Measurements from ENCODE around the gene WDR47.
"Not testable (repeated sequence)": the region's sequence is repeated elsewhere in the genome, so short reads cannot be mapped to it uniquely, and the experiment has no call there.

Gene WDR47

DNA sequence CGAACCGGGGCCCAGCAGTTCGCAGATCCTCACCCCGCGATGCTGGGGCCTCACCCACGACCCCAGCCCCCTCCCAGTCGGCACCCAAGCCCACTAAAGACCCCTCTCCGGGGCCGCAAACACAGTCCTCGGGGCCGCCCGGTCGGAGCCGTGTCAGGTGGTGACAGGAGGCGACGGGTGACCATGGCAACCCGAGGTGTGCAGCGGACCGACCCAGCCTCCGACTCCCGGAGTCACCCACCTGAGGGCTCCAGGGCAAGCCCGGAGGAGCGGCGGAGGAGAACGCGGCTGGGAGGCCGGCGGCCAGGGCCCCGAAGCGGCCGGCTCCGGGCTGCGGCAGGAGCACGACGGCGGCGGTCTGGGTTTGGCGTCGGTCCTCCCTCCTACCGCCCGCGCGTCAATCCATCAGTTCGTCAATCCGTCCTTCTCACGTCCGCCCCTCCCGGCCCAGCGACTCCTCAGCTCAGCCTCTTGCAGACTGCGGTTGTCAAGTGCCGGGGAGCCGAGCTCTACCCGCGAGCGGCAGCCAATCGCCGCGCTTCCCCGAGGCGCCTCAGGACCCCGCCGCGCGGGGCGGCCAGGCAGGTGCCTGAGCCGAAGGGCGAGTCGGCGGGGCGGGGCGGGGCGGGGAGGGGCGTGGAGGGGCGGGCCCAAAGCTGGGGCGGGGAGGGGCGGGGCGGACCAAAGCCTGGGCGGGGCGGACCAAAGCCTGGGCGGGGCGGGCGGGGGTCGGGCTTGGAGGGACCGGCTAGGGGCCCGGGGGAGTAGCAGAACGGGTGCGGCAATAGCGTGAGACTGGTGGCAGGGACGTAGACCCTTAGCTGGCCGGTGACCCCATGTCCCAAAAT is at the start of gene WDR47:
WDR47 (minus strand) TSS at position 482 of the 848 bp plus-strand sequence. CDS start 18,590 bp downstream, outside the sequence.
- DNase-seq, result peak; percentile 92

GRCh38 chr1:109091078-109091838 is 49.4 kb upstream of the WDR47 start:
- peak; percentile 41 for DNase-seq

DNA sequence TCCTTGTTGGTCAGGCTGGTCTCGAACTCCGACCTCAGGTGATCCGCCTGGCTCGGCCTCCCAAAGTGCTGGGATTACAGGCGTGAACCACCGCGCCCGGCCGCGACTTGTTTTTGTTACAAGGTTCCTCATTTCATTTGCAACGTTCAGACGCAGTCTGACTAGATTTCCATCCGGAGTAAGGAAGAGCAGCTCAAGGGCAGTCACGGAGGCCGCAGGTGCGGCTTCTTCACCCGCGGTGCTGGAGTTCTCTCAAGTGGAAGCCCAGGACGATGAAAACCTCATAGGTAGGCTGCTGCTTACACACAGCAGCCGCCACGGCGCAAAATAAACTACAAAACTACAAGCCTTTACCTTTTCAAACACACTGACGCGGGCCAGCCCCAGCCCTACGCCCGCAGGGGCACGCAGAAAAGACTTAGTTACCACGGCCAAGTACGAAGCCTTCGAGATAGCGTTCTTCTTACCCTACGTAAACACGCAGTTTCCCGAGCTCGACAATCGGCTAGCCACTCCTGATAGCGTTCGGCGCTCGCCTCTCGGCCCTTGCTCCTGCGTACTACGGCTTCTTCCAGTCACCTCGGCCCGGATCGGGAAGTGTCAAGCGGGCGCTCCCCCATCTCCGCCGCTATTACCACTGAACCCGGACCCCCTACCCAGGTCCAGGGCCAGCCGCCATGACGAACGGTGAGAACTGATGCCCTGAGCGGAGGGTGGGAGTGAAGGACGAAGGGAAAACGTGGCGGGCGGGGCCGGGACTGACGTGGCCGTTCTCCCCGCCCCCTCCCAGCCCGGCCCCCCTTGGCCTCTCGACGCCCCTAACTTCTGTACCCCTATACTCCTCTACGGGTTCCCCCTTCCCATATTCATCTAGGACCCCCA is 48.5 kb upstream of the WDR47 start, which contains the start of gene TMEM167B:
TMEM167B (plus strand) TSS at position 569 of the 882 bp plus-strand sequence; CDS start at position 678, 109 bp downstream.
- peak; percentile 94 for DNase-seq

DNA sequence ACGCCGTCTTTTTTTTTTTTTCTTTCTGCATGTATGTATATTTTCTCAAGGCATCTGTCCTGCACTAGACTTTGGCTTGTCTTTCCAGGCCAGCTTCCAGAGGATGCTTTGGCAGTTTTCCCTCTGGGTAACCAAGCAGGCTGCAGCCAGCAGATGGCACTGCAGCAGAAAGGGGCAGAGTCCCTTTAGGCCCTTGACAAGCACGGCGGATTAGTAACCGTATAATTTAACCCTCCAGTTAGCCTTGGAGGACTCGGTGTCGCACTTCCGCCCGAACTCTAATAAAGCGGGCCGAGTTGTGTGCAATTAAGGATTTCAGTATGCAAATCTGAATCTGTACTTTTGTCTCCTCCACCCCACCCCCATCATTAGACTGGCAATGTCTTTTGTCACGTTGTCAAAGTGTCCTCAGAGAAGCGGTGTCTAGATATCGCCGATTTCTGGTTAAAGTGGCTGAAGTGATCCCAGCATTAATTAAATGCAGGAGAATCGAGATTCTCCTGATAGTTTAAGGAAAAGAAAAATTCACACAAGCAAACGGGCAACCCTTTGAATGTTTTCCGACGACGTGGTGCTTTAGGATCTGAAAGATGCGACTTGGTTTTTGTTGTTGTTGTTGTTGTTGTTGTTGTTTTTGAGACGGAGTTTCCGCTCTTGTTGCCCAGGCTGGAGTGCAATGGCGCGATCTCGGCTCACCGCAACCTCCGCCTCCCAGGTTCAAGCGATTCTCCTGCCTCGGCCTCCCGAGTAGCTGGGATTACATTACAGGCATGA is 47.5 kb upstream of the WDR47 start:
- DNase-seq, result peak; percentile 53

DNA sequence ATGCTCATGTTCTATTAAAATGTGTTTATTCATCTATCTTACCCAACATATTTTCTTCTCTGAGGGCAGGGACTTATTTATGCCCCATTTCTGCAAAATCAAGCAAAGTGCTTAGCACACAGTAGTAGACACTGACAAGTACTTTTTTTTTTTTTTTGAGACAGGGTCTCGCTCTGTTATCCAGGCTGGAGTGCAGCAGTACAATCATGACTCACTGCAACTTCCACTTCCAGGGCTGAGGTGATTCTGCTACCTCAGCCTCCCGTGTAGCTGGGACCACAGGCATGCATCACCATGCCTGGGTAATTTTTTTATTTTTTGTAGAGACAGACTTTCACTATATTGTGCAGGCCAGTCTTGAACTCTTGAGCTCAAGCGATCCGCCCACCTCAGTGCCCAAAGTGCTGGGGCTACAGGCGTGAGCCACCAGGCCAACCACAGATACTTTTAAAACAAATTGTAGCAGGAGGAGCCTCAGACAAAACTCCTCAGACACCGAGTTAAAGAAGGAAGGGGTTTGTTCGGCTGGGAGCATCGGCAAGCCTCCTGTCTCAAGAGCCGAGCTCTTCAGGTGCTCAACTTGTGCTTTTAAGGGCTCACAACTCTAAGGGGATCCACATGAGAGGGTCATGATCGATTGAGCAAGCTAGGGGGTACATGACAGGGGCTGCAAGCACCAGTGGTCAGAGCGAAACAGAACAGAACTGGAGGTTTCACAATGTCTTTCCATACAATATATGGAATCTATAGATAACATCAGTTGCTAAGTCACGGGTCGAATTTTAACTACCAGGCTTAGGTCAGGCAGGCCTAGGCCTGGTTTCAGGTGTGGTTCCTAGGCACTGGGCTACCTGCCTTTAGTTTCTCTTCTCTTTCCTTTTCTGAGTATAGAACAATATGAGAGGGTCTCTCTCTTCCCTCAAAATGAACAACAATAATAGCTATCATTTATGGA is 42.9 kb upstream of the WDR47 start:
- DNase-seq, result no peak

DNA sequence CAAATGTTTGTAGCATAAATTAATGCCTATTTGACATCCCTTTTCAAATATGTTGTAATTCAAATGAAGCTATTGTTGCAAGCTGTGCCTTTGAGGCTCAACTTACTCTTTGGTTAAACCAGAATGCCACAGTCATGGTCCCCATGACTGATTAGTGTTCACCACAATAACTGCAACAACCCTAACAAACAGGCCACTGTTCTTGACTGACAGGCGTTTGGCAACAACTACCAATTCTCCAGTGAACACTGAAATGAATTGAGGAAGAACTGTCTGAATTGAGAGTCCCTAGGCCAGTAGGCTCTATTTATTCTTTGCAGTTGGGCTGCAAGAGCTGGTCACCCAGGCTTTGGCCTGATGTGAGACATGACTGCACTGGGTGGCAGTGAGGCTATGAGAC is 42.0 kb upstream of the WDR47 start:
- no peak for DNase-seq

DNA sequence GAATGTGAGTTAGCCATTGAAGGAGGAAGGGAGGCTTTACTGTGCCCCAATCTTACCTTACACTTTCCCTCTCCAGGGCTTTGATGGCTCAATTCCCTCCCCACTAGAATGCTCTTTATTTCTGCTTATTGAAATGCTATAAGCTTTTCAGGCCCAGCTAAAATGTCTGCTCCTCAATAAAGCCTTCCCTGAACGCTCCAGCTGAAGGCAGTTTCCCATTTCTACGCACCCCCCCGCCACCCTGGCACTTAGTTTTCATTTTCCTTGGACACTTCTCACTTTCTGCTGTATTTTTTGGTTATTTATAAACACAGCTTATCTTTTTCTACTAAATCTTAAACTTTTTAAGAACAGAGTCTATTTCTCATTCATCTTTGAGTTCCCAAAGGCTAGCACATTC is 41.6 kb upstream of the WDR47 start:
- no peak for DNase-seq

- DNase-seq, result no peak
Observed at GRCh38 chr1:109080441-109081082, 38.7 kb upstream of the WDR47 start.

- DNase-seq, result no peak
Observed at GRCh38 chr1:109079240-109079622, 37.3 kb upstream of the WDR47 start.

GRCh38 chr1:109078317-109078716 is 36.4 kb upstream of the WDR47 start:
- DNase-seq, result no peak

GRCh38 chr1:109075531-109076490 is 33.9 kb upstream of the WDR47 start, which contains the start of gene TAF13:
Gene TAF13, minus strand, starts transcription at chr1:109076003. Its CDS starts 56 bp downstream, at chr1:109075947.
- peak; percentile 98 for DNase-seq

DNA sequence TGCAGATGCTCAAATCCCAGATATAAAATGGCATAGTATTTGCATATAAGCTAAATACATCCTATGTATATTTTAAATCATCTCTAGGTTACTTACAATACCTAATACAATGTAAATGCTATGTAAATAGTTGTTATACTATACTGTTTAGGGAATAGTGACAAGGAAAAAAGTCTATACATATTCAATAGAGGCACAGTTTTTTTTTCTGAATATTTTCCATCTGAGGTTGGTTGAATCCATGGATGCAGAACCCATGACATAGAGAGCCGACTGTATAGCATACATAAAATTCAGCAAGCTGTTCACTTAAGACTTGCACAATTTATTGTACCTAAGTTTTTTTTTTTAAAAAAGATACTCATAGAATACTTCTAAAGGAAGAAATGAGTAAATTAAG is 27.4 kb upstream of the WDR47 start:
- no peak for DNase-seq

GRCh38 chr1:109067883-109068282 is 26.0 kb upstream of the WDR47 start:
- no peak for DNase-seq

- DNase-seq, result no peak
Observed at GRCh38 chr1:109065137-109065536, 23.2 kb upstream of the WDR47 start.

- DNase-seq, result no peak
Observed at GRCh38 chr1:109061183-109061582, 19.3 kb upstream of the WDR47 start.

- DNase-seq, result no peak
Observed at GRCh38 chr1:109060707-109061106, 18.8 kb upstream of the WDR47 start.

- DNase-seq, result no peak
Observed at GRCh38 chr1:109059026-109059425, 17.1 kb upstream of the WDR47 start.

- DNase-seq, result no peak
Observed at GRCh38 chr1:109056064-109056463, 14.2 kb upstream of the WDR47 start.

GRCh38 chr1:109052145-109052544 is 10.2 kb upstream of the WDR47 start:
- DNase-seq, result not testable (repeated sequence)

Data from NCI-H2171 treated with DMSO at 0.1 percent for 48 hours (cell line).